Smooth muscle cell (in vitro differentiated cells): ENCODE data around the gene ATG10. TPM values are rescaled to one million over a fixed set of nuclear protein-coding genes. Genes with fewer than 3 reads are reported as not detected.

Experiments
- DNase-seq: peaks from one replicate; lab custom pipeline; 2025; ENCODE audit not compliant: unreplicated experiment; lab: John Stamatoyannopoulos, UW
- H2AFZ ChIP-seq: fragments of 200-600 bp; sonication (generic); 2 replicates; pipeline ENCODE4 v1.6.0; 2016; ENCODE audit warnings: antibody characterized with exemption, low read depth, mild to moderate bottlenecking
- H3F3A ChIP-seq: fragments of 200-600 bp; sonication (generic); 2 replicates; pipeline ENCODE4 v1.6.0; 2017; ENCODE audit warnings: antibody characterized with exemption, low read depth
- H3K27ac ChIP-seq: fragments of 200-600 bp; sonication (generic); 2 replicates; pipeline ENCODE4 v1.5.1; 2016; ENCODE audit warnings: low read depth, mild to moderate bottlenecking
- H3K27me3 ChIP-seq: fragments of 200-600 bp; sonication (generic); 2 replicates; pipeline ENCODE4 v1.6.1; 2016; ENCODE audit warnings: low read depth, mild to moderate bottlenecking
- H3K36me3 ChIP-seq: fragments of 200-600 bp; sonication (generic); 2 replicates; pipeline ENCODE4 v1.5.1; 2016; ENCODE audit warnings: low read depth
- H3K4me1 ChIP-seq: fragments of 200-600 bp; sonication (generic); 2 replicates; pipeline ENCODE4 v1.5.1; 2016; ENCODE audit warnings: low read depth
- H3K4me2 ChIP-seq: fragments of 200-600 bp; sonication (generic); 2 replicates; pipeline ENCODE4 v1.6.0; 2016; ENCODE audit warnings: mild to moderate bottlenecking
- H3K4me3 ChIP-seq: fragments of 200-600 bp; sonication (generic); 2 replicates; pipeline ENCODE4 v1.5.1; 2016; ENCODE audit warnings: mild to moderate bottlenecking
- H3K79me2 ChIP-seq: fragments of 200-600 bp; sonication (generic); 2 replicates; pipeline ENCODE4 v1.6.0; 2016; ENCODE audit warnings: low read depth, mild to moderate bottlenecking
- H3K9ac ChIP-seq: fragments of 200-600 bp; sonication (generic); 2 replicates; pipeline ENCODE4 v1.6.0; 2016; ENCODE audit warnings: low read depth
- H3K9me3 ChIP-seq: fragments of 200-600 bp; sonication (generic); replicated peaks from 2 replicates; pipeline ENCODE4 v1.5.1; 2016; ENCODE audit warnings: low read depth
- H4K20me1 ChIP-seq: fragments of 200-600 bp; sonication (generic); 2 replicates; pipeline ENCODE4 v1.6.0; 2016; ENCODE audit warnings: low read depth
- CTCF ChIP-seq: fragments of 200-600 bp; sonication (generic); IDR thresholded peaks from 2 replicates; pipeline ENCODE4 v1.5.1; 2017; ENCODE audit warnings: borderline replicate concordance, mild to moderate bottlenecking, antibody characterized with exemption; ENCODE audit not compliant: insufficient read depth, poor library complexity, severe bottlenecking
- WGBS: methylation state at CpG from one replicate; pipeline ENCODE4 v1.1.7; 2016; ENCODE audit warnings: low lambda C conversion rate; 5-methylcytosine and 5-hydroxymethylcytosine counted together
- polyA plus RNA-seq: library from polyadenylated mRNA; unstranded; fragments of >200 nt; fragmentation: Nextera tagmentation; extraction: Ambion mirVana; gene quantifications from 2 replicates; pipeline ENCODE4 v1.2.1, GENCODE V29; 2016
- total RNA-seq: library from RNA; depleted of rRNA; stranded (reverse); fragments of >200 nt; gene quantifications from 2 replicates; pipeline ENCODE4 v1.2.3, GENCODE V29; 2014

ATG10 gene
- total and polyA plus RNA-seq, 2 experiments from 2014 or later = 7.2 to 12.5 TPM

GRCh38 chr5:82176115-82176814 is 204.4 kb downstream of the ATG10 start:
- TF ChIP-seq CTCF = no peak
- no peaks in the 10 kb centered on the region for H3K79me2 ChIP-seq
- no peaks in the 10 kb centered on the region for H3F3A ChIP-seq
- 95% methylated on average over 8 of the region's 8 CpGs for WGBS
- no peak overlapping the region for H3K4me2 ChIP-seq
- DNase-seq = no peak
- no peak overlapping the region for H3K9ac ChIP-seq
- no peaks in the 10 kb centered on the region for H3K36me3 ChIP-seq
- H3K27me3 ChIP-seq = no peaks in the 10 kb centered on the region
- H3K27ac ChIP-seq = no peak overlapping the region
- H3K4me1 ChIP-seq = peaks cover 6% of the 10 kb centered on the region
- no peaks in the 10 kb centered on the region for H3K9me3 ChIP-seq
- no peak overlapping the region for H2AFZ ChIP-seq
- H4K20me1 ChIP-seq = no peaks in the 10 kb centered on the region
- H3K4me3 ChIP-seq = no peak overlapping the region

- TF ChIP-seq CTCF = no peak
- no peaks in the 10 kb centered on the region for H3F3A ChIP-seq
- no peak overlapping the region for H3K27ac ChIP-seq
- H3K27me3 ChIP-seq = no peaks in the 10 kb centered on the region
- no peak for DNase-seq
- H3K9ac ChIP-seq = no peak overlapping the region
- H2AFZ ChIP-seq = no peak overlapping the region
- peaks cover 6% of the 10 kb centered on the region for H3K4me1 ChIP-seq
- H3K4me2 ChIP-seq = no peak overlapping the region
- H4K20me1 ChIP-seq = no peaks in the 10 kb centered on the region
- H3K36me3 ChIP-seq = no peaks in the 10 kb centered on the region
- H3K79me2 ChIP-seq = no peaks in the 10 kb centered on the region
- WGBS = 98% methylated on average over 3 of the region's 3 CpGs
- H3K9me3 ChIP-seq = no peaks in the 10 kb centered on the region
- no peak overlapping the region for H3K4me3 ChIP-seq
Measured at GRCh38 chr5:82178378-82178777, 206.6 kb downstream of the ATG10 start.

GRCh38 chr5:82182662-82183061 is 210.8 kb downstream of the ATG10 start:
- TF ChIP-seq CTCF = no peak
- Histone ChIP-seq H3K27ac (no peak overlapping the region), H3K4me1 (no peaks in the 10 kb centered on the region), H3K27me3 (no peaks in the 10 kb centered on the region), H4K20me1 (no peaks in the 10 kb centered on the region), H3K4me3 (no peak overlapping the region), H3K4me2 (no peak overlapping the region), H3K9ac (no peak overlapping the region), H3F3A (no peaks in the 10 kb centered on the region), H3K79me2 (no peaks in the 10 kb centered on the region), H3K36me3 (no peaks in the 10 kb centered on the region), H3K9me3 (no peaks in the 10 kb centered on the region), H2AFZ (no peak overlapping the region)
- WGBS = 97% methylated on average over 2 of the region's 2 CpGs
- DNase-seq = no peak

- no peak for DNase-seq
Measured at GRCh38 chr5:82183828-82184227, 212.0 kb downstream of the ATG10 start.

More at GRCh38 chr5:82183828-82184227, 212.0 kb downstream of the ATG10 start:
- Histone ChIP-seq H3K79me2 (no peaks in the 10 kb centered on the region), H4K20me1 (no peaks in the 10 kb centered on the region), H3K36me3 (no peaks in the 10 kb centered on the region), H3F3A (no peaks in the 10 kb centered on the region), H3K4me3 (no peak overlapping the region), H3K9ac (no peak overlapping the region), H3K27me3 (no peaks in the 10 kb centered on the region), H3K4me2 (no peak overlapping the region), H3K9me3 (no peaks in the 10 kb centered on the region), H3K27ac (no peak overlapping the region), H2AFZ (no peak overlapping the region), H3K4me1 (no peaks in the 10 kb centered on the region)
- WGBS = 75% methylated on average over 1 of the region's 1 CpG
- TF ChIP-seq CTCF = no peak
